HepG2 (cell line): ENCODE measurements around the gene SIRT7. TPM values are rescaled to one million over a fixed set of nuclear protein-coding genes. Genes with fewer than 3 reads are reported as not detected.

ENCODE experiments used
- DNMT1 ChIP-seq: sonication (generic); formaldehyde crosslinking; IDR thresholded peaks from 2 replicates; pipeline ENCODE4 v1.5.1; 2020; ENCODE audit warnings: mild to moderate bottlenecking, missing genetic modification reagents
- HMGA1 ChIP-seq: sonication (generic); formaldehyde crosslinking; conservative IDR thresholded peaks from 2 replicates; pipeline ENCODE4 v1.4.0; 2020; ENCODE audit warnings: missing genetic modification reagents
- MBNL3 ChIP-seq: fragments of 250-450 bp; sonication (Bioruptor Pico); conservative IDR thresholded peaks from 2 replicates; pipeline ENCODE4 v1.8.0; 2022; ENCODE audit warnings: mild to moderate bottlenecking, inconsistent platforms
- NONO ChIP-seq, 2 experiments: fragments of 450-650 bp in 1 of 2; sonication (generic) in 1 of 2; formaldehyde crosslinking in 1 of 2; IDR thresholded peaks in 1 of 2; conservative IDR thresholded peaks in 1 of 2; 2 replicates each; pipeline versions ENCODE4 v1.6.1 to v1.8.0; 2017 to 2022; ENCODE audit warnings: mild to moderate bottlenecking in 1 of 2, missing genetic modification reagents in 1 of 2, moderate library complexity in 1 of 2
- PBX2 ChIP-seq: IDR thresholded peaks from 2 replicates; pipeline ENCODE4 v1.6.1; 2016; ENCODE audit warnings: control low read depth
- PPARG ChIP-seq: conservative IDR thresholded peaks from 2 replicates; pipeline ENCODE4 v1.6.1; 2016; ENCODE audit warnings: missing biosample characterization, missing genetic modification reagents
- SP4 ChIP-seq: sonication (generic); formaldehyde crosslinking; IDR thresholded peaks from 2 replicates; pipeline ENCODE4 v1.8.1; 2023; ENCODE audit warnings: mild to moderate bottlenecking, missing genetic modification reagents
- TRIM24 ChIP-seq: sonication (generic); formaldehyde crosslinking; IDR thresholded peaks from 2 replicates; pipeline ENCODE4 v1.8.0; 2022; ENCODE audit warnings: mild to moderate bottlenecking, missing genetic modification reagents
- ZFAT ChIP-seq: sonication (generic); formaldehyde crosslinking; conservative IDR thresholded peaks from 2 replicates; pipeline ENCODE4 v1.8.1; 2023; ENCODE audit warnings: missing genetic modification reagents, inconsistent platforms
- ZNF260 ChIP-seq: sonication (generic); formaldehyde crosslinking; IDR thresholded peaks from 2 replicates; pipeline ENCODE4 v1.4.0; 2020; ENCODE audit warnings: missing genetic modification reagents, low read depth, mild to moderate bottlenecking, borderline replicate concordance
- ZNF484 ChIP-seq: sonication (generic); formaldehyde crosslinking; IDR thresholded peaks from 2 replicates; pipeline ENCODE4 v1.5.1; 2020; ENCODE audit warnings: mild to moderate bottlenecking, low read depth, missing genetic modification reagents, borderline replicate concordance
- ZNF513 ChIP-seq: sonication (generic); formaldehyde crosslinking; conservative IDR thresholded peaks from 2 replicates; pipeline ENCODE4 v1.5.0; 2020; ENCODE audit warnings: missing genetic modification reagents
- ZSCAN30 ChIP-seq: sonication (generic); formaldehyde crosslinking; IDR thresholded peaks from 2 replicates; pipeline ENCODE4 v1.5.0; 2020; ENCODE audit warnings: mild to moderate bottlenecking, missing genetic modification reagents
- polyA plus RNA-seq, 8 experiments: library from polyadenylated mRNA; depleted of rRNA in 3 of 8; stranded (reverse) in 7 of 8; unstranded in 1 of 8; fragments of >200 nt; fragmentation: Illumina TruSeq in 4 of 8; extraction: Trizol in 4 of 8; gene quantifications; 2 replicates each; pipeline versions ENCODE4 v1.2.1 to v1.2.3, GENCODE V29; 2011 to 2016; ENCODE audit warnings: low read depth in 4 of 8, missing spikeins in 1 of 8, mixed read lengths in 1 of 8; ENCODE audit not compliant: insufficient read depth in 1 of 8
- total RNA-seq, 5 experiments: library from RNA; depleted of rRNA; stranded (reverse); fragments of >200 nt; fragmentation: Illumina TruSeq; extraction: Trizol; gene quantifications; 2 replicates each; pipeline ENCODE4 v1.2.3, GENCODE V29; 2016; ENCODE audit warnings: low read depth in 1 of 5
- TF ChIP-seq, protein P1 (sequence below): sonication (generic); formaldehyde crosslinking; IDR thresholded peaks from 2 replicates; pipeline ENCODE4 v1.4.0; 2020; ENCODE audit warnings: mild to moderate bottlenecking, missing genetic modification reagents
- TF ChIP-seq, protein P2 (sequence below): sonication (generic); formaldehyde crosslinking; IDR thresholded peaks from 2 replicates; pipeline ENCODE4 v1.5.0; 2020; ENCODE audit warnings: mild to moderate bottlenecking, missing genetic modification reagents

SIRT7 gene
- total and polyA plus RNA-seq, 2 of the 13 experiments (the other 11 are each of a cell fraction or from before 2014, with no cell fraction given): 8.3 to 24.8 TPM

- TF ChIP-seq, protein P1, sequence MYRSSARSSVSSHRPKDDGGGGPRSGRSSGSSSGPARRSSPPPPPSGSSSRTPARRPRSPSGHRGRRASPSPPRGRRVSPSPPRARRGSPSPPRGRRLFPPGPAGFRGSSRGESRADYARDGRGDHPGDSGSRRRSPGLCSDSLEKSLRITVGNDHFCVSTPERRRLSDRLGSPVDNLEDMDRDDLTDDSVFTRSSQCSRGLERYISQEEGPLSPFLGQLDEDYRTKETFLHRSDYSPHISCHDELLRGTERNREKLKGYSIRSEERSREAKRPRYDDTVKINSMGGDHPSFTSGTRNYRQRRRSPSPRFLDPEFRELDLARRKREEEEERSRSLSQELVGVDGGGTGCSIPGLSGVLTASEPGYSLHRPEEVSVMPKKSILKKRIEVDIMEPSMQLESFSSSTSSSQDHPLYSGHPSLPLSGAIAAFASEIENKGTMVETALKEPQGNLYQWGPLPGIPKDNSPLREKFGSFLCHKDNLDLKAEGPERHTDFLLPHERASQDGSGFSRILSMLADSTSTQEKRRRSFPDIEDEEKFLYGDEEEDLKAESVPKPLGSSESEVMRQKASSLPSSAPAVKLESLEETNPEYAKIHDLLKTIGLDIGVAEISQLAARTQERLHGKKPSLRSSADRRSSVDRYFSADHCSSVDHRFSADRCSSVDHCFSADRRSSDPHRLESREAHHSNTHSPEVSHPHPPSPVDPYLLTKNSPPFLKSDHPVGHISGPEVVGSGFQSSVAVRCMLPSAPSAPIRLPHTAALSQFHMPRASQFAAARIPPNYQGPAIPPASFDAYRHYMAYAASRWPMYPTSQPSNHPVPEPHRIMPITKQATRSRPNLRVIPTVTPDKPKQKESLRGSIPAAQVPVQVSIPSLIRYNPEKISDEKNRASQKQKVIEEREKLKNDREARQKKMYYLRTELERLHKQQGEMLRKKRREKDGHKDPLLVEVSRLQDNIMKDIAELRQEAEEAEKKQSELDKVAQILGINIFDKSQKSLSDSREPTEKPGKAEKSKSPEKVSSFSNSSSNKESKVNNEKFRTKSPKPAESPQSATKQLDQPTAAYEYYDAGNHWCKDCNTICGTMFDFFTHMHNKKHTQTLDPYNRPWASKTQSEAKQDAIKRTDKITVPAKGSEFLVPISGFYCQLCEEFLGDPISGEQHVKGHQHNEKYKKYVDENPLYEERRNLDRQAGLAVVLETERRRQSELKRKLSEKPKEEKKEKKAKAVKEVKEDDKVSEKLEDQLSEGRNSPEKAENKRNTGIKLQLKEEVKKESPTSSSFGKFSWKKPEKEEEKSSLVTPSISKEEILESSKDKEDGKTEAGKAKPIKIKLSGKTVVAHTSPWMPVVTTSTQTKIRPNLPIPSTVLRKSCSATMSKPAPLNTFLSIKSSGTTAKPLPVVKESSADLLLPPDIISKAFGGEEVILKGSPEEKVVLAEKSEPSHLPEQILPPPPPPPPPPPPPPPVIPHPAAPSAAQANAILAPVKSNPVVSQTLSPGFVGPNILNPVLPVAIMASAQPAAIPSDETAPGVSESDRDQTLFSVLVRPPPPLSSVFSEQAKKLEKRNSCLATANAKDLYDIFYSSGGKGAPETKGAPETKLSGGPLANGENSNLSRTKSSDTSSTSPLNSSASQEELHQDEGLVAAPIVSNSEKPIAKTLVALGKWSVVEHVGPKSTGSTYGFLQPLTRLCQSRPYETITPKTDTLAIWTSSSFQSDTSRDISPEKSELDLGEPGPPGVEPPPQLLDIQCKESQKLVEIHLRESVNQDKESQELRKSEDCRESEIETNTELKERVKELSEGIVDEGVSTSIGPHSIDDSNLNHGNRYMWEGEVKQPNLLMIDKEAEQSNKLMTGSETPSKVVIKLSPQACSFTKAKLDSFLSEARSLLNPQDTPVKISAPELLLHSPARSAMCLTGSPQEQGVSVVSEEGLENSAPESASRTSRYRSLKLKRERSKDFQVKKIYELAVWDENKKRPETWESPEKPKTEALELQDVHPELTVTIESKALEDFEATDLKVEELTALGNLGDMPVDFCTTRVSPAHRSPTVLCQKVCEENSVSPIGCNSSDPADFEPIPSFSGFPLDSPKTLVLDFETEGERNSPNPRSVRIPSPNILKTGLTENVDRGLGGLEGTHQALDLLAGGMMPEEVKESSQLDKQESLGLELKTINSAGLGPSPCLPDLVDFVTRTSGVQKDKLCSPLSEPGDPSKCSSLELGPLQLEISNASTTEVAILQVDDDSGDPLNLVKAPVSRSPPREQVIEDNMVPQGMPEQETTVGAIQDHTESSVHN (CRISPR knock-in tag): no peak
- no peak for TF ChIP-seq SP4 (CRISPR knock-in tag)
- no peak for TF ChIP-seq TRIM24 (CRISPR knock-in tag)
- TF ChIP-seq ZFAT (CRISPR knock-in tag): no peak
- TF ChIP-seq DNMT1 (CRISPR knock-in tag): no peak; the same call in 1 of the 2 replicates
- no peak for TF ChIP-seq ZNF260 (CRISPR knock-in tag)
- no peak for TF ChIP-seq PPARG
- TF ChIP-seq ZSCAN30 (CRISPR knock-in tag): no peak
- TF ChIP-seq ZNF513 (CRISPR knock-in tag): no peak
- no peak for TF ChIP-seq NONO (IDR thresholded peaks at IDR 0.05)
- no peak for TF ChIP-seq NONO (CRISPR knock-in tag; conservative IDR thresholded peaks at IDR 0.05)
- TF ChIP-seq, protein P2, sequence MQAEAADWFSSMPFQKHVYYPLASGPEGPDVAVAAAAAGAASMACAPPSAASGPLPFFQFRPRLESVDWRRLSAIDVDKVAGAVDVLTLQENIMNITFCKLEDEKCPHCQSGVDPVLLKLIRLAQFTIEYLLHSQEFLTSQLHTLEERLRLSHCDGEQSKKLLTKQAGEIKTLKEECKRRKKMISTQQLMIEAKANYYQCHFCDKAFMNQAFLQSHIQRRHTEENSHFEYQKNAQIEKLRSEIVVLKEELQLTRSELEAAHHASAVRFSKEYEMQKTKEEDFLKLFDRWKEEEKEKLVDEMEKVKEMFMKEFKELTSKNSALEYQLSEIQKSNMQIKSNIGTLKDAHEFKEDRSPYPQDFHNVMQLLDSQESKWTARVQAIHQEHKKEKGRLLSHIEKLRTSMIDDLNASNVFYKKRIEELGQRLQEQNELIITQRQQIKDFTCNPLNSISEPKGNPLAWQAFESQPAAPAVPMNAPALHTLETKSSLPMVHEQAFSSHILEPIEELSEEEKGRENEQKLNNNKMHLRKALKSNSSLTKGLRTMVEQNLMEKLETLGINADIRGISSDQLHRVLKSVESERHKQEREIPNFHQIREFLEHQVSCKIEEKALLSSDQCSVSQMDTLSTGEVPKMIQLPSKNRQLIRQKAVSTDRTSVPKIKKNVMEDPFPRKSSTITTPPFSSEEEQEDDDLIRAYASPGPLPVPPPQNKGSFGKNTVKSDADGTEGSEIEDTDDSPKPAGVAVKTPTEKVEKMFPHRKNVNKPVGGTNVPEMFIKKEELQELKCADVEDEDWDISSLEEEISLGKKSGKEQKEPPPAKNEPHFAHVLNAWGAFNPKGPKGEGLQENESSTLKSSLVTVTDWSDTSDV (CRISPR knock-in tag): no peak
- TF ChIP-seq HMGA1 (CRISPR knock-in tag): no peak
- no peak for TF ChIP-seq MBNL3 (CRISPR knock-in tag)
- no peak for TF ChIP-seq PBX2 (CRISPR knock-in tag)
- no peak for TF ChIP-seq ZNF484
Observed at GRCh38 chr17:81917565-81918332, at the start of gene SIRT7 (continued).
